ENCODE results near the gene ZCWPW1.
A peak's percentile ranks its signal among the peaks of the same experiment; 100 is the strongest.

The ZCWPW1 gene

GRCh38 chr7:100432053-100432452 lies 3.5 kb upstream of the ZCWPW1 start:
- DNase-seq, result no peak

GRCh38 chr7:100431286-100431735 lies 2.8 kb upstream of the ZCWPW1 start:
- peak; percentile 31 for DNase-seq

GRCh38 chr7:100430493-100431285 lies 2.2 kb upstream of the ZCWPW1 start:
- DNase-seq, result peak; percentile 46

- peak; percentile 98 for DNase-seq
These were observed 1.4 kb upstream of the ZCWPW1 start, which contains the start of gene MEPCE for GRCh38 chr7:100429637-100430492. Gene MEPCE (plus strand): TSS chr7:100429831. CDS start chr7:100430019, 188 bp downstream.

GRCh38 chr7:100428967-100429636 lies 599 bp upstream of the ZCWPW1 start:
- DNase-seq, result peak; percentile 100

GRCh38 chr7:100427762-100428198 lies 723 bp downstream of the ZCWPW1 start:
- no peak for DNase-seq

GRCh38 chr7:100426516-100426915 lies 2.0 kb downstream of the ZCWPW1 start:
- DNase-seq, result no peak

- DNase-seq, result no peak
These were observed 3.2 kb downstream of the ZCWPW1 start for GRCh38 chr7:100425347-100425746.

GRCh38 chr7:100423315-100423714 lies 5.2 kb downstream of the ZCWPW1 start:
- DNase-seq, result no peak

GRCh38 chr7:100419660-100420226 lies 8.8 kb downstream of the ZCWPW1 start:
- no peak for DNase-seq

GRCh38 chr7:100418930-100419659 lies 9.4 kb downstream of the ZCWPW1 start:
- DNase-seq, result no peak

- no peak for DNase-seq
These were observed 13.1 kb downstream of the ZCWPW1 start for GRCh38 chr7:100415448-100415847.

GRCh38 chr7:100413889-100414288 lies 14.6 kb downstream of the ZCWPW1 start:
- DNase-seq, result no peak

- no peak for DNase-seq
These were observed 15.2 kb downstream of the ZCWPW1 start for GRCh38 chr7:100413346-100413745.

GRCh38 chr7:100411101-100411500 lies 17.4 kb downstream of the ZCWPW1 start:
- DNase-seq, result no peak

- DNase-seq, result peak; percentile 28
These were observed 21.0 kb downstream of the ZCWPW1 start for GRCh38 chr7:100407285-100408180.

- no peak for DNase-seq
These were observed 21.7 kb downstream of the ZCWPW1 start for GRCh38 chr7:100406767-100407166.

GRCh38 chr7:100402241-100402640 lies 26.3 kb downstream of the ZCWPW1 start:
- no peak for DNase-seq

- DNase-seq, result no peak
These were observed 26.7 kb downstream of the ZCWPW1 start for GRCh38 chr7:100401811-100402210.

- no peak for DNase-seq
These were observed 27.8 kb downstream of the ZCWPW1 start for GRCh38 chr7:100400656-100401055.

GRCh38 chr7:100400041-100400440 lies 28.5 kb downstream of the ZCWPW1 start:
- no peak for DNase-seq
